Measurements from ENCODE around the gene LMTK3. TPM values are rescaled to one million over a fixed set of nuclear protein-coding genes. Genes with fewer than 3 reads are reported as not detected.

The LMTK3 gene
- total RNA-seq, 1 donor from 2014 or later, result 21.3 TPM

DNA sequence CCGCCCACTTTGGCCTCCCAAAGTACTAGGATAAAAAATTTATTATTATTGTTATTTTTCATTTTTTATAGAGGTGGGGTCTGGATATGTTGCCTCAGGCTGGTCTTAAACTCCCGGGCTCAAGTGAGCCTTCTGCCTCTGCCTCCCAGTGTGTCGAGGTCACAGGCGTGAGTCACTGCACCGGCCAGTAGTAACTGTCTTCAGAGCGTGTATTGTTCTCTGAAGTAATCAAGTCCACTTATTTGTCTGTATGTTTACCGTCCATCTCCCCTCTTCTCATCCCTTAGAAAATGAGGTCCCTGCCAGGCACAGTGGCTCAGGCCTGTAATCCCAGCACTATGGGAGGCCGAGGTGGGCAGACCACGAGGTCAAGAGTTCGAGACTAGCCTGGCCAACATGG, 22.1 kb upstream of the LMTK3 start:
- H3K4me1 Mint-ChIP-seq, result peaks cover 4% of the 10 kb centered on the region
- H3K27me3 Mint-ChIP-seq (ENCODE audit: low read depth), result no peaks in the 10 kb centered on the region
- H3K36me3 Mint-ChIP-seq, result no peaks in the 10 kb centered on the region
- TF ChIP-seq, protein P1, sequence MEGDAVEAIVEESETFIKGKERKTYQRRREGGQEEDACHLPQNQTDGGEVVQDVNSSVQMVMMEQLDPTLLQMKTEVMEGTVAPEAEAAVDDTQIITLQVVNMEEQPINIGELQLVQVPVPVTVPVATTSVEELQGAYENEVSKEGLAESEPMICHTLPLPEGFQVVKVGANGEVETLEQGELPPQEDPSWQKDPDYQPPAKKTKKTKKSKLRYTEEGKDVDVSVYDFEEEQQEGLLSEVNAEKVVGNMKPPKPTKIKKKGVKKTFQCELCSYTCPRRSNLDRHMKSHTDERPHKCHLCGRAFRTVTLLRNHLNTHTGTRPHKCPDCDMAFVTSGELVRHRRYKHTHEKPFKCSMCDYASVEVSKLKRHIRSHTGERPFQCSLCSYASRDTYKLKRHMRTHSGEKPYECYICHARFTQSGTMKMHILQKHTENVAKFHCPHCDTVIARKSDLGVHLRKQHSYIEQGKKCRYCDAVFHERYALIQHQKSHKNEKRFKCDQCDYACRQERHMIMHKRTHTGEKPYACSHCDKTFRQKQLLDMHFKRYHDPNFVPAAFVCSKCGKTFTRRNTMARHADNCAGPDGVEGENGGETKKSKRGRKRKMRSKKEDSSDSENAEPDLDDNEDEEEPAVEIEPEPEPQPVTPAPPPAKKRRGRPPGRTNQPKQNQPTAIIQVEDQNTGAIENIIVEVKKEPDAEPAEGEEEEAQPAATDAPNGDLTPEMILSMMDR (IDR thresholded peaks at IDR 0.05; ENCODE audit: unreplicated experiment), result no peak
- no peak overlapping the region for H3K4me3 Mint-ChIP-seq
- H3K9me3 Mint-ChIP-seq, result peaks cover 4% of the 10 kb centered on the region
- DNase-seq (ENCODE audit: low spot score in 2 of 2, unreplicated experiment in 2 of 2), result no peak
- no peak overlapping the region for H3K27ac Mint-ChIP-seq

DNA sequence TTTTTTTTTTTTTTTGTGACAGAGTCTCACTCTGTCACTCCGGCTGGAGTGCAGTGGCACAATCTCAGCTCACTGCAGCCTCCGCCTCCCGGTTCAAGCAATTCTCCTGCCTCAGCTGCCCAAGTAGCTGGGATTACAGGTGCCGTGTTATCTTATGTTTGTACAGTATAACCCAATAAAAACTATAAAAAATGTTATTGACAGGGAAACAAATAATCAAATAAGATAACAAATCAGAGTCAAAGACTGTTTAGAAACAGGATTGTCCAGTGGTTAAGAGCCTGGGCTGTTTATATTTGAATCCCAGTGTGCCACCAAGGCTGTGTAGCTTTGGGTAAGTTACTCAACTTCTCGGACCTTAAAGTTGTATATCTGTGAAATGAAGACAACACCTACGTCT, 19.1 kb upstream of the LMTK3 start:
- H3K4me1 Mint-ChIP-seq, result peaks cover 4% of the 10 kb centered on the region
- H3K27me3 Mint-ChIP-seq (ENCODE audit: low read depth), result no peaks in the 10 kb centered on the region
- TF ChIP-seq, protein P1 (IDR thresholded peaks at IDR 0.05; ENCODE audit: unreplicated experiment), result no peak
- peaks cover 17% of the 10 kb centered on the region for H3K9me3 Mint-ChIP-seq
- no peak for DNase-seq (ENCODE audit: low spot score in 2 of 2, unreplicated experiment in 2 of 2)
- peaks cover 1% of the 10 kb centered on the region for H3K36me3 Mint-ChIP-seq
- H3K4me3 Mint-ChIP-seq, result no peak overlapping the region
- H3K27ac Mint-ChIP-seq, result no peak overlapping the region

DNA sequence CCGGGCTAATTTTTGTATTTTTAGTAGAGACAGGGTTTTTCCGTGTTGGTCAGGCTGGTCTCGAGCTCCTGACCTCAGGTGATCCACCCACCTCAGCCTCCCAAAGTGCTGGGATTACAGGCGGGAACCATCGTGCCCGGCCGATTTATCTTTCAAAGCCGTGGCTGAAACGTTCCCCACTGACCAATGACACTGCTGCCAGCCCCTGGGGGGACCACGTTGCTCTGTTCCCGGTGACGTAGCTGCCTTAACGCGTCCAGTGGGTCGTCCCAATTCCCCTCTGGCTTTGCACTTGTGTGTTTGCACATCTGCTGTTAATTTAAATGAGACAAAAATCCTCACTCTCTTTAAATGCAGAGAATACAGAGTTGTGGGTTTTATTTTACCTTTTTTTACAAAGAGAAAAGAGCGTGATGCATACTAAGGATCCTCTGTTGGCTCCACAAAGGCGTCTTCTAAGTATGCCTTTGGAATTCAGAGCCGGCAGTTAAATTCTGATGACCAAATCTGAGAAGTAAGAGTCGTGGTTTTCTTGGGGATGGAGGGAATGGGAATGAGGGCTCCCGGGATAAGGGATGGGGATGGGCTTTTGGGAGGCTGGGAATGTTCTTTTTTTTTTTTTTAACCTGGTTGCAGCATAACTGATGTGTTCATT, 18.6 kb upstream of the LMTK3 start:
- peaks cover 1% of the 10 kb centered on the region for H3K36me3 Mint-ChIP-seq
- peak overlapping the region; percentile 59 for H3K27ac Mint-ChIP-seq
- DNase-seq (ENCODE audit: low spot score in 2 of 2, unreplicated experiment in 2 of 2), result no peak
- H3K4me3 Mint-ChIP-seq, result no peak overlapping the region
- no peaks in the 10 kb centered on the region for H3K27me3 Mint-ChIP-seq (ENCODE audit: low read depth)
- TF ChIP-seq, protein P1 (IDR thresholded peaks at IDR 0.05; ENCODE audit: unreplicated experiment), result no peak
- H3K4me1 Mint-ChIP-seq, result peaks cover 4% of the 10 kb centered on the region
- H3K9me3 Mint-ChIP-seq, result peaks cover 17% of the 10 kb centered on the region

DNA sequence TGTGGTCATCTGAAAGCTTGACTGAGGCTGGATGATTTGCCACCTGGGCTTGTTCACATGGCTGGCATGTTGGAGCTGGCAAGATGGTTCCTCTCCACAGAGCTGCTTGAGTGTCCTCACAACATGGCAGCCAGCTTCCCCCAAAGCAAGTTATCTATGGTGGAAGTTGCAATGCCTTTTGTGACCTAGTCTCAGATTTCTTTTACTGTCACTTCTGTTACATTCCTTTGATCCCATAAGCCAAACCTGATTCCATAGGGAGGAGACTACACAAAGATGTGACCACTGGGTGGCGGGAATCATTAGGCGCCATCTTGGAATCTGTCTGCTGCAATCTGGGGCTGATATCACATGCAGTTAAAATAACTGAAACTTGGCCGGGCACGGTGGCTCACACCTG, 17.5 kb upstream of the LMTK3 start:
- TF ChIP-seq, protein P1 (IDR thresholded peaks at IDR 0.05; ENCODE audit: unreplicated experiment), result no peak
- H3K27me3 Mint-ChIP-seq (ENCODE audit: low read depth), result no peaks in the 10 kb centered on the region
- peaks cover 4% of the 10 kb centered on the region for H3K4me1 Mint-ChIP-seq
- no peak for DNase-seq (ENCODE audit: low spot score in 2 of 2, unreplicated experiment in 2 of 2)
- H3K4me3 Mint-ChIP-seq, result no peak overlapping the region
- peaks cover 1% of the 10 kb centered on the region for H3K36me3 Mint-ChIP-seq
- peaks cover 24% of the 10 kb centered on the region for H3K9me3 Mint-ChIP-seq
- no peak overlapping the region for H3K27ac Mint-ChIP-seq

DNA sequence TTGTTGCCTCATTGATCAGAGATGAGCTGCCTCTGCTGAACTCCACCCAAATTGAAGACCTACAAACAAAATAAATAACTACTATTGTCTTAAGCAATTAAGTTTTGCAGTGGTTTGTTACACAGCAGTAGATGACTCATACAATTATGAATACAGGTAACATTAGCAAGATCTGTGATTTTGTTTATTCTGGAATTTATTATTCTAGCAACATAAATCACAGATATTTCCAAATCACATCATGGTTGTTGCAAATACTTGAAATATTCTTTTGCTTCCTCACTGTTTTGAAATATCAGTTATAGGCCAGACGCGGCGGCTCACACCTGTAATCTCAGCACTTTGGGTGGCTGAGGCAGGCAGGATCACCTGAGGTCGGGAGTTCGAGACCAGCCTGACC, 13.1 kb upstream of the LMTK3 start:
- no peaks in the 10 kb centered on the region for H3K4me1 Mint-ChIP-seq
- peaks cover 26% of the 10 kb centered on the region for H3K9me3 Mint-ChIP-seq
- DNase-seq (ENCODE audit: low spot score in 2 of 2, unreplicated experiment in 2 of 2), result no peak
- no peak overlapping the region for H3K27ac Mint-ChIP-seq
- TF ChIP-seq, protein P1 (IDR thresholded peaks at IDR 0.05; ENCODE audit: unreplicated experiment), result no peak
- no peaks in the 10 kb centered on the region for H3K27me3 Mint-ChIP-seq (ENCODE audit: low read depth)
- H3K36me3 Mint-ChIP-seq, result peaks cover 1% of the 10 kb centered on the region
- no peak overlapping the region for H3K4me3 Mint-ChIP-seq

Data from mesothelial cell of epicardium (in vitro differentiated cells).